ENCODE measurements around the gene SLC22A9. TPM values are rescaled to one million over a fixed set of nuclear protein-coding genes. Genes with fewer than 3 reads are reported as not detected.
"Not testable (repeated sequence)": the region's sequence is repeated elsewhere in the genome, so short reads cannot be mapped to it uniquely, and the experiment has no call there.

Gene SLC22A9
- total RNA-seq = not detected
- long read RNA-seq = 0 reads

GRCh38 chr11:63369165-63369970 lies at the start of gene SLC22A9:
Gene SLC22A9 (plus strand): TSS chr11:63369785. CDS start chr11:63370057, 272 bp downstream.
- intact Hi-C loops (cut with DNase I) = no loop called here
- ATAC-seq (ENCODE audit: poor library complexity) = no peak
- no peak for DNase-seq

GRCh38 chr11:63321723-63322122 lies 47.9 kb upstream of the SLC22A9 start:
- ATAC-seq (ENCODE audit: poor library complexity) (no peak), DNase-seq (no peak)
- intact Hi-C loops (cut with DNase I) = no loop called here

- intact Hi-C loops (cut with DNase I); DNase-seq: not testable (repeated sequence)
These were observed 34.5 kb upstream of the SLC22A9 start for GRCh38 chr11:63335089-63335488.

GRCh38 chr11:63337070-63337469 lies 32.5 kb upstream of the SLC22A9 start:
- intact Hi-C loops (cut with DNase I) = no loop called here
- no peak for ATAC-seq (ENCODE audit: poor library complexity)
- DNase-seq = no peak

More at GRCh38 chr11:63335089-63335488, 34.5 kb upstream of the SLC22A9 start:
- ATAC-seq (ENCODE audit: poor library complexity) = not testable (repeated sequence)

- DNase-seq = no peak
- no peak for ATAC-seq (ENCODE audit: poor library complexity)
- intact Hi-C loops (cut with DNase I) = no loop called here
These were observed 26.5 kb upstream of the SLC22A9 start for GRCh38 chr11:63343130-63343529.

GRCh38 chr11:63352144-63352543 lies 17.4 kb upstream of the SLC22A9 start:
- DNase-seq = no peak
- intact Hi-C loops (cut with DNase I) = no loop called here
- ATAC-seq (ENCODE audit: poor library complexity) = no peak

GRCh38 chr11:63362196-63362793 lies 7.3 kb upstream of the SLC22A9 start:
- DNase-seq (no peak), ATAC-seq (ENCODE audit: poor library complexity) (no peak)
- intact Hi-C loops (cut with DNase I) = no loop called here

GRCh38 chr11:63369971-63370588 lies 495 bp downstream of the SLC22A9 start:
- no peak for DNase-seq
- ATAC-seq (ENCODE audit: poor library complexity) = no peak
- intact Hi-C loops (cut with DNase I) = no loop called here

- no peak for DNase-seq
- ATAC-seq (ENCODE audit: poor library complexity) = no peak
- intact Hi-C loops (cut with DNase I) = no loop called here
These were observed 1.8 kb downstream of the SLC22A9 start for GRCh38 chr11:63371396-63371795.

- DNase-seq (no peak), ATAC-seq (ENCODE audit: poor library complexity) (no peak)
- intact Hi-C loops (cut with DNase I) = no loop called here
These were observed 5.8 kb downstream of the SLC22A9 start for GRCh38 chr11:63375434-63375833.

GRCh38 chr11:63380130-63380529 lies 10.5 kb downstream of the SLC22A9 start:
- DNase-seq (no peak), ATAC-seq (ENCODE audit: poor library complexity) (no peak)
- intact Hi-C loops (cut with DNase I) = no loop called here

- ATAC-seq (ENCODE audit: poor library complexity) (no peak), DNase-seq (no peak)
- intact Hi-C loops (cut with DNase I) = no loop called here
These were observed 26.1 kb downstream of the SLC22A9 start for GRCh38 chr11:63395697-63396096.

- DNase-seq (no peak), ATAC-seq (ENCODE audit: poor library complexity) (no peak)
- intact Hi-C loops (cut with DNase I) = no loop called here
These were observed 34.8 kb downstream of the SLC22A9 start for GRCh38 chr11:63404161-63404935.

- no peak for ATAC-seq (ENCODE audit: poor library complexity)
- intact Hi-C loops (cut with DNase I) = no loop called here
- DNase-seq = no peak
These were observed 35.5 kb downstream of the SLC22A9 start for GRCh38 chr11:63405114-63405513.

- intact Hi-C loops (cut with DNase I) = no loop called here
- DNase-seq = no peak
- no peak for ATAC-seq (ENCODE audit: poor library complexity)
These were observed 36.9 kb downstream of the SLC22A9 start for GRCh38 chr11:63406458-63406857.

- no peak for DNase-seq
- intact Hi-C loops (cut with DNase I) = no loop called here
- ATAC-seq (ENCODE audit: poor library complexity) = no peak
These were observed 47.7 kb downstream of the SLC22A9 start for GRCh38 chr11:63417174-63417852.

GRCh38 chr11:63427971-63428508 lies 58.5 kb downstream of the SLC22A9 start:
- DNase-seq = no peak
- ATAC-seq (ENCODE audit: poor library complexity) = no peak
- intact Hi-C loops (cut with DNase I) = no loop called here

GRCh38 chr11:63430731-63431130 lies 61.1 kb downstream of the SLC22A9 start:
- DNase-seq; intact Hi-C loops (cut with DNase I); ATAC-seq (ENCODE audit: poor library complexity): not testable (repeated sequence)
